ENCODE measurements around the gene GNAL. TPM values are rescaled to one million over a fixed set of nuclear protein-coding genes. Genes with fewer than 3 reads are reported as not detected.
A peak's percentile ranks its signal among the peaks of the same experiment; 100 is the strongest.

The GNAL gene
- total and polyA plus RNA-seq, 2 donors from 2014 or later, result 1.8 to 9.7 TPM

- TF ChIP-seq CTCF (IDR thresholded peaks at IDR 0.05; ENCODE audit: borderline replicate concordance, extremely low read depth, insufficient read depth), result no peak
- H3K9me3 ChIP-seq (ENCODE audit: control insufficient read depth in 2 of 3, insufficient read depth in 1 of 3, low read length in 3 of 3), result no peaks in the 10 kb centered on the region
- FAIRE-seq (no peak), DNase-seq (no peak)
- H3K36me3 ChIP-seq (ENCODE audit: control insufficient read depth in 2 of 3, insufficient read depth in 3 of 3, low read length in 3 of 3), result no peaks in the 10 kb centered on the region
- H3K9ac ChIP-seq (ENCODE audit: low read length in 3 of 3), result no peak overlapping the region
- H3K4me3 ChIP-seq (ENCODE audit: low read length in 3 of 3), result no peak overlapping the region
- intact Hi-C loops (cut with DNase I), result no loop called here
- H3K4me1 ChIP-seq (ENCODE audit: control insufficient read depth in 2 of 3, insufficient read depth in 2 of 3, low read depth in 1 of 3, low read length in 3 of 3), result no peaks in the 10 kb centered on the region
- no peaks in the 10 kb centered on the region for H3K27me3 ChIP-seq (ENCODE audit: control insufficient read depth, insufficient read depth, low read length)
- H3K27ac ChIP-seq (ENCODE audit: low read depth in 2 of 2, low read length in 2 of 2), result no peak overlapping the region
Observed at GRCh38 chr18:11739893-11740292, 50.8 kb downstream of the GNAL start.

GRCh38 chr18:11740461-11740860, 51.4 kb downstream of the GNAL start:
- no peak for FAIRE-seq
- H3K27me3 ChIP-seq (ENCODE audit: control insufficient read depth, insufficient read depth, low read length), result no peaks in the 10 kb centered on the region

GRCh38 chr18:11741505-11742145, 52.6 kb downstream of the GNAL start:
- Histone ChIP-seq H3K36me3 (ENCODE audit: control insufficient read depth in 2 of 3, insufficient read depth in 3 of 3, low read length in 3 of 3) (no peaks in the 10 kb centered on the region), H3K4me3 (ENCODE audit: low read length in 3 of 3) (no peak overlapping the region), H3K9me3 (ENCODE audit: control insufficient read depth in 2 of 3, insufficient read depth in 1 of 3, low read length in 3 of 3) (no peaks in the 10 kb centered on the region), H3K9ac (ENCODE audit: low read length in 3 of 3) (no peak overlapping the region), H3K27ac (ENCODE audit: low read depth in 2 of 2, low read length in 2 of 2) (no peak overlapping the region), H3K27me3 (ENCODE audit: control insufficient read depth, insufficient read depth, low read length) (no peaks in the 10 kb centered on the region), H3K4me1 (ENCODE audit: control insufficient read depth in 2 of 3, insufficient read depth in 2 of 3, low read depth in 1 of 3, low read length in 3 of 3) (no peaks in the 10 kb centered on the region)
- intact Hi-C loops (cut with DNase I), result no loop called here
- DNase-seq (peak in 1 of 5 donors; percentile 11), FAIRE-seq (no peak)
- peak; percentile 23 for TF ChIP-seq CTCF (IDR thresholded peaks at IDR 0.05; ENCODE audit: borderline replicate concordance, extremely low read depth, insufficient read depth)

More at GRCh38 chr18:11740461-11740860, 51.4 kb downstream of the GNAL start:
- Histone ChIP-seq H3K9ac (ENCODE audit: low read length in 3 of 3) (no peak overlapping the region), H3K9me3 (ENCODE audit: control insufficient read depth in 2 of 3, insufficient read depth in 1 of 3, low read length in 3 of 3) (no peaks in the 10 kb centered on the region), H3K27ac (ENCODE audit: low read depth in 2 of 2, low read length in 2 of 2) (no peak overlapping the region), H3K4me3 (ENCODE audit: low read length in 3 of 3) (no peak overlapping the region), H3K4me1 (ENCODE audit: control insufficient read depth in 2 of 3, insufficient read depth in 2 of 3, low read depth in 1 of 3, low read length in 3 of 3) (no peaks in the 10 kb centered on the region), H3K36me3 (ENCODE audit: control insufficient read depth in 2 of 3, insufficient read depth in 3 of 3, low read length in 3 of 3) (no peaks in the 10 kb centered on the region)
- no peak for TF ChIP-seq CTCF (IDR thresholded peaks at IDR 0.05; ENCODE audit: borderline replicate concordance, extremely low read depth, insufficient read depth)
- intact Hi-C loops (cut with DNase I), result no loop called here
- DNase-seq, result no peak

GRCh38 chr18:11745521-11745920, 56.5 kb downstream of the GNAL start:
- H3K9me3 ChIP-seq (ENCODE audit: control insufficient read depth in 2 of 3, insufficient read depth in 1 of 3, low read length in 3 of 3), result no peaks in the 10 kb centered on the region
- no peak for TF ChIP-seq CTCF (IDR thresholded peaks at IDR 0.05; ENCODE audit: borderline replicate concordance, extremely low read depth, insufficient read depth)
- intact Hi-C loops (cut with DNase I), result no loop called here

More at GRCh38 chr18:11745521-11745920, 56.5 kb downstream of the GNAL start:
- Histone ChIP-seq H3K27me3 (ENCODE audit: control insufficient read depth, insufficient read depth, low read length) (peaks cover 5% of the 10 kb centered on the region), H3K4me3 (ENCODE audit: low read length in 3 of 3) (no peak overlapping the region), H3K36me3 (ENCODE audit: control insufficient read depth in 2 of 3, insufficient read depth in 3 of 3, low read length in 3 of 3) (no peaks in the 10 kb centered on the region), H3K4me1 (ENCODE audit: control insufficient read depth in 2 of 3, insufficient read depth in 2 of 3, low read depth in 1 of 3, low read length in 3 of 3) (no peaks in the 10 kb centered on the region), H3K27ac (ENCODE audit: low read depth in 2 of 2, low read length in 2 of 2) (no peak overlapping the region), H3K9ac (ENCODE audit: low read length in 3 of 3) (no peak overlapping the region)
- FAIRE-seq (no peak), DNase-seq (no peak)

Measured in kidney (tissue), 14 donors.